MG63 (cell line): ENCODE data around the gene SGCA. TPM values are rescaled to one million over a fixed set of nuclear protein-coding genes. Genes with fewer than 3 reads are reported as not detected.

ENCODE experiments used
- DNase-seq: peaks from one replicate; pipeline ENCODE4 v3.0.0-alpha.2; 2020
- H3K27me3 ChIP-seq: fragments of 250-450 bp; sonication (Bioruptor Pico); 2 replicates; pipeline ENCODE4 v1.5.1; 2020; ENCODE audit warnings: mild to moderate bottlenecking, moderate library complexity
- H3K36me3 ChIP-seq: fragments of 250-450 bp; sonication (Bioruptor Pico); 2 replicates; pipeline ENCODE4 v1.5.1; 2020; ENCODE audit warnings: mild to moderate bottlenecking, moderate library complexity
- H3K4me3 ChIP-seq: fragments of 250-450 bp; sonication (Bioruptor Pico); 2 replicates; pipeline ENCODE4 v1.5.1; 2020; ENCODE audit warnings: mild to moderate bottlenecking, moderate library complexity
- H3K9me3 ChIP-seq: fragments of 250-450 bp; sonication (Bioruptor Pico); 2 replicates; pipeline ENCODE4 v1.5.1; 2020; ENCODE audit warnings: mild to moderate bottlenecking, moderate library complexity
- total RNA-seq: library from RNA; depleted of rRNA; stranded (reverse); fragments of >200 nt; shearing (Covaris generic); gene quantifications from 2 replicates; pipeline ENCODE4 v1.2.3, GENCODE V29; 2014; ENCODE audit warnings: low replicate concordance

Gene SGCA
- total RNA-seq, 1 experiment from 2014 or later, result 1.1 TPM

- Histone ChIP-seq H3K9me3 (no peaks in the 10 kb centered on the region), H3K27me3 (no peaks in the 10 kb centered on the region), H3K36me3 (no peaks in the 10 kb centered on the region), H3K4me3 (no peak overlapping the region)
- peak; percentile 58 for DNase-seq
Measured at GRCh38 chr17:50155115-50155819, 10.5 kb upstream of the SGCA start.

GRCh38 chr17:50157891-50158290 is 7.9 kb upstream of the SGCA start:
- Histone ChIP-seq H3K27me3 (no peaks in the 10 kb centered on the region), H3K36me3 (no peaks in the 10 kb centered on the region), H3K9me3 (no peaks in the 10 kb centered on the region), H3K4me3 (no peak overlapping the region)
- DNase-seq, result no peak

DNA sequence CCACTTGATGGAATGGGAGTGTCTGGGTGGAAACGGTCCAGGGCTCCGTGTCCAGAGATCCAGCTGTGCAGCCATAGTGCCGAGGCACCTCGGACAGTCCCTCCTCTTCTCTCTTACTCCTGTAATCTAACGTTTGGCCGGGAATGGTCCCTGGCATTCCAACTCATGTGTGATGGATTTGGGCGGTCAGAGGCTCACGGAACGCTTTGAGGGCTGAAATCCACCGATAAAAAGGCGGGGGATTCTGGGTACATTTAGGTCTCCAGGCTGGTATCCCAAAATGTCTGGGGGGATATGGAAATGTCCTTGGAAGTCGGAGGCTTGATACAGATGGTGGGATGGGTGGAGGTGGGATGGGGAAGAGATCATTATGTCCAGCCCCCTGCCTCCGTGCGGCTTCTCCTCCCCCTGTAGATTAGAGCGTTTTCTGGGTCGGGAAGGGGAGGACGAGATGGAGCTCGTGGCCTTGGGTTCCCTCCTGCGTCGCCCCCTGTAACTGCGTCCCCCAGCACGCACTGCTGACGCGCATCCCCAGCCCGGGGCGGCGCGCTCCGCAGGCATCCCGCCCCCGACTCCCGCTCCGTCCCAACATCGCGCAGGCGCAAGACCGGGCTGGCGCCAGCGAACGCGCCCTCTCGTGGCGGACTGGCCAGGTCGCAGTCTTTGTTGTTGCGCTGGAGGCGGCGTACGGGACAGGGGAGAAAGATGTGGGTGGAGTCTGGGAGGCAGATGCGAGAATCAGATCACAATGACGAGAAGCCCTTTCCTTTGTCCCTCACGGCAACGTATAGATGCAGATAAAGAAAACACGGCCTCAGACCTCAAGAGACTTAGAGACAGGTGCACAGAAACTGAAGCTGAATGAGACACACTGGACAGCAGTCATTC is 4.5 kb upstream of the SGCA start:
- no peaks in the 10 kb centered on the region for H3K27me3 ChIP-seq
- peak overlapping the region; percentile 55 for H3K4me3 ChIP-seq
- H3K9me3 ChIP-seq, result no peaks in the 10 kb centered on the region
- DNase-seq, result peak; percentile 90
- H3K36me3 ChIP-seq, result no peaks in the 10 kb centered on the region

DNA sequence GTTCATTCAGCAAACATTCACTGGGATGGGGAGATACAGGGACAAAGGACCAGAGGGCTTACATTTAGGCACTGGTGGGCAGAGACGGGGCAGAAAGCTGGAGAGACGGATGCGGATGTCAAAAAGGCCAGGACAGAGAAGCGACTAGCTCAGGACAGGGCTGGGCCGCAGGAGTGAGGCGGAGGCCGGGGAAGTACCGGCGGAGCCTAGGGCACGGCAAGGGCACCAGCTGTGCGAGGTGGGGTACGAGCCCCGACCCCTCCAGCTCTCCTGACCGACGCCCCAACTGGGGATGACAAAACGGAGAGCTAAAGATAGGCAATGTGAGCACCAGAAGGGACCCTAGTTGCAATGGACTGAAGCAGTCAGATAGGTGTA is 3.9 kb upstream of the SGCA start:
- no peak for DNase-seq
- no peaks in the 10 kb centered on the region for H3K9me3 ChIP-seq
- no peaks in the 10 kb centered on the region for H3K27me3 ChIP-seq
- H3K36me3 ChIP-seq, result no peaks in the 10 kb centered on the region
- H3K4me3 ChIP-seq, result peak overlapping the region; percentile 55

DNA sequence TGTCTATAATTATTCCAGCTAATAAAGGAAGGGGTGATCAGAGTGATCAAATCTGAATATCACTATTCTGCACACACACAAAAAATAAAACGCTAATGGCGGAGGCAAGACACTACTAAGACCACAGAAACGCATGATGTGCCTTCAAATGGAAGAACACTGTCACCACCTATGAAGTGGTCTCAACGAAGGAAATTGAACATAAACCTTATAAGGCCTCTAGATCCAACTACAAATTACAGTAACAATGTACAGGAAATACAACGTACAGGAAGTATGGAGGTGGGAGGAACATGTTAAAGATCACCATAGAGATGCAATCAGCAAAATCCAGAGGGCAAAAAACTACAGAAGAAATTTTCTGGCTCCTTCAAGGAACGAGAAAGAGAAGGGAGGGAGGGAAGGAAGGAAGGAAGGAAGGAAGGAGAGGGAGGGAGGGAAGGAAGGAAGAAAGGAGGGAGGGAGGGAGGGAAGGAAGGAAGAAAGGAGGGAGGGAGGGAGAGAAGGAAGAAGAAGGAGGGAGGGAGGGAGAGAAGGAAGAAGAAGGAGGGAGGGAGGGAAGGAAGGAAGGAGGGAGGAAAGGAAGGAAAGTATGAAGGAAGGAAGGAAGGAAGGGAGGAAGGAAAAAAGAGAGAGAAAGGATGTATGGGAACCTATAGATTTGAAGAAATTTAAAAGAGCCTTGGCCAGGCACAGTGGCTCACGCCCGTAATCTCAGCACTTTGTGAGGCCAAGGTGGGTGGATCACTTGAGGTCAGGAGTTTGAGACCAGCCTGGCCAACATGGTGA is 3.1 kb upstream of the SGCA start:
- Histone ChIP-seq H3K9me3 (no peaks in the 10 kb centered on the region), H3K27me3 (no peaks in the 10 kb centered on the region), H3K4me3 (no peak overlapping the region), H3K36me3 (no peaks in the 10 kb centered on the region)
- no peak for DNase-seq

DNA sequence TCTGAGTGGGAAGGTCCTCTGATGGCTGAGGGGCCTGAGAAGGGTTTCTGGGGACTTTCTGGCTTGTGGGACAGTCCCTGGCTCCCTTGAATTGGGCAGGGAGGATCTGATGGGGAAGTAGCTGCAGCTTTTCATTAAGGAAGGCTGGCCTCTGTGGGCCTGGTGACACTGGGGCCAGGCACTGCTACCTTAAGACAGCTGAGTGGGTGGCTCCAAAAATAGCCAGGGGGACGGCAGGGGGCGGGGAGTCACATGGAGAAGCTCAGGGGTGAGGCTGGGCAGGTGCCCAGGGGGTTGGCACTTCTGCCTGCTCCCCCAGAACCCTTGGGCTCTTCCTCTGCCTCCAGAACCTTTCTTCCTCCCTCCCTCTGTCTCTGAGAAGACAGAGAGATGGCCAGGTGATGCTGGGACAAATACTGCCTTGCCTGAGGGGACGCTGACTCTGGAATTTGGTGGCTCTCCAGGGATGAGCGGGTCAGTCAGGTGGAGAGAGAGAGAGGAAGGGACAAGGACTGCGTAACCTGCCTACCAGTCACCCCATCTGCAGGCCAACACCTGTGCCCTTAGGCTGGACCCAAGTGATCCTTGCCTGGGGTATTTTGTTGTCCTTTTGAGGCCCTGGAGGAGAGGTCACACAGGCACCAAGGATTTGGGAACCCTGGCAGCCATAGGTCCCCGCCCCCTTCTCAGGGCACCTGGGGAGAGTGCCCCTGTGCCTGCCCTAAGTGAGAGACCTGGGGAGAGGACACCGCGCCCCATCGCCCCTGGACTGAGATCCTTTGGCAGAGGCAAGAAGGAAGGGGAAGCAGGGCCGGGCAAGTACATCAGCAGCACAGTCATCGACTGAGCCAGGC is 1.7 kb upstream of the SGCA start:
- H3K36me3 ChIP-seq, result no peaks in the 10 kb centered on the region
- no peaks in the 10 kb centered on the region for H3K9me3 ChIP-seq
- H3K27me3 ChIP-seq, result no peaks in the 10 kb centered on the region
- no peak for DNase-seq
- no peak overlapping the region for H3K4me3 ChIP-seq

- Histone ChIP-seq H3K36me3 (no peaks in the 10 kb centered on the region), H3K9me3 (no peaks in the 10 kb centered on the region), H3K4me3 (no peak overlapping the region), H3K27me3 (no peaks in the 10 kb centered on the region)
- no peak for DNase-seq
Measured at GRCh38 chr17:50164697-50164988, 1.2 kb upstream of the SGCA start.

DNA sequence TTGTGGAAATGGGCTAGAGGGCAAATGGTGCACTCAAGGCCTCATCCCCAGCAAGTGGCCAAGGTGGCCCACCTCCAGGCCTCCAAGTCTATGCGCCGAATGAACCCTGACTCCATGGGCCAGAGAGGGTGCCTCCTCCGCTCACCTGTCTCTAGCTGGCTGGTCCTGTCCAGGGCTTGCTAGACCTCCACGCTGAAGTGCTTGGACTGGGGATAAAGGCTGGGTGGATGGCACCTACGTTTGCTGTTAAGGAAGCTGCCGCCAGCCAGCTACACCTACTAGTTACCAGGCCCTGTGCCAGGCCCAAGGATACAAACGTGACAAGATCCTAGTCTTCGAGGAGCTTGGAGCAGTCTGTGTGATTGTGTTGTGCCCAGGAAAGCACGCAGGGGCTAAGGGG is 739 bp upstream of the SGCA start:
- Histone ChIP-seq H3K27me3 (no peaks in the 10 kb centered on the region), H3K9me3 (no peaks in the 10 kb centered on the region), H3K4me3 (no peak overlapping the region), H3K36me3 (no peaks in the 10 kb centered on the region)
- no peak for DNase-seq

DNA sequence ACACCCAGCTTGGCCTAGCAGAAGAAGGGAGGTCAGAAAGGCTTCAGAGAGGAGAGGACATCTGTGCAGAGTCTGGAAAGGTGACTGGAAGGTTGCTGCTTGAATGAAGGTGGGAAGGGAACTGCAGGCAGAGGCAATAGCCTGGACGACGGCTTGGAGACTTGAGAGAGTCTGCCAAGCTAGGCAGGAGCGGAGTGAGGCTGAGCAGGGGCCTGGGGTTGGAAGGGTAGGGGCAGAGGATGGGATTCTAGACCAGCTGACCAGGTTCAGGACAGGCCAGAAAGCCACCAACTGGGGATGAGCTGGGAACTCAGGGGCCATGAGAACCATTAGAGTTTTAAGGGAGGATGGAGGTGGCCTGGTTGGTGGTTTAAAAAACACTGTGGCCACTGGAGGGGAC is 339 bp upstream of the SGCA start:
- DNase-seq, result no peak

DNA sequence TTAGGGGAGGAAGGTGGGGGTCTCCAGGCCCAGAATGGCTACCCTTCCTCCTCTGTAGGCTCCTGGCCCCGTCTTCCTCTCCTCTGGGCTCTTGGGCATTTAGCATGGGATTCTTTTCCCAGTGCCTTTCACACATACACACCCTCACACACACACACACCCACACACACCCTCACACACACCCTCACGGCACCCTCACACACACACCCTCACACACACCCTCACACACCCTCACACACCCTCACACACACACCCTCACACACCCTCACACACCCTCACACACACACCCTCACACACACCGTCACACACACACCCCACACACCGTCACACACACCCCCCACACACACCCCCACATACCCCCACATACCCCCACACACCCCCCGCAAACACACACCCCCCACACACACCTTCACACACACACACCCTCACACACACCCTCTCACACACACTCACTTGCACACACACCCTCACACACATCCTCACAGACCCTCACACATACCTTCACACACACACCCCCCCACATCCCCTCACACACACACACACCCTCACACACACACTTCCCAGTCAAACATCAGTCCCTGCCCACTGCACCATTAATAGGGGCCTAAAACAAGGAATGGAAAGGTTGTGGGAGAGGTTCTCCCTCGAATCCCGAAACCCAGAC is 845 bp downstream of the SGCA start:
- no peak overlapping the region for H3K4me3 ChIP-seq
- H3K27me3 ChIP-seq, result no peaks in the 10 kb centered on the region
- no peaks in the 10 kb centered on the region for H3K36me3 ChIP-seq
- no peaks in the 10 kb centered on the region for H3K9me3 ChIP-seq
- DNase-seq, result no peak

More for the DNA sequence above, 339 bp upstream of the SGCA start:
- H3K4me3 ChIP-seq, result no peak overlapping the region
- no peaks in the 10 kb centered on the region for H3K9me3 ChIP-seq
- H3K36me3 ChIP-seq, result no peaks in the 10 kb centered on the region
- no peaks in the 10 kb centered on the region for H3K27me3 ChIP-seq

- no peak for DNase-seq
Measured at GRCh38 chr17:50167371-50167770, 1.6 kb downstream of the SGCA start.

GRCh38 chr17:50168319-50168718 is 2.5 kb downstream of the SGCA start:
- H3K27me3 ChIP-seq, result no peaks in the 10 kb centered on the region
- H3K9me3 ChIP-seq, result no peaks in the 10 kb centered on the region
- DNase-seq, result no peak
- no peaks in the 10 kb centered on the region for H3K36me3 ChIP-seq
- no peak overlapping the region for H3K4me3 ChIP-seq

More at GRCh38 chr17:50167371-50167770, 1.6 kb downstream of the SGCA start:
- H3K36me3 ChIP-seq, result no peaks in the 10 kb centered on the region
- H3K9me3 ChIP-seq, result no peaks in the 10 kb centered on the region
- no peak overlapping the region for H3K4me3 ChIP-seq
- no peaks in the 10 kb centered on the region for H3K27me3 ChIP-seq

- Histone ChIP-seq H3K36me3 (no peaks in the 10 kb centered on the region), H3K27me3 (no peaks in the 10 kb centered on the region), H3K4me3 (no peak overlapping the region), H3K9me3 (no peaks in the 10 kb centered on the region)
- peak; percentile 62 for DNase-seq
Measured at GRCh38 chr17:50169121-50169764, 3.4 kb downstream of the SGCA start.

DNA sequence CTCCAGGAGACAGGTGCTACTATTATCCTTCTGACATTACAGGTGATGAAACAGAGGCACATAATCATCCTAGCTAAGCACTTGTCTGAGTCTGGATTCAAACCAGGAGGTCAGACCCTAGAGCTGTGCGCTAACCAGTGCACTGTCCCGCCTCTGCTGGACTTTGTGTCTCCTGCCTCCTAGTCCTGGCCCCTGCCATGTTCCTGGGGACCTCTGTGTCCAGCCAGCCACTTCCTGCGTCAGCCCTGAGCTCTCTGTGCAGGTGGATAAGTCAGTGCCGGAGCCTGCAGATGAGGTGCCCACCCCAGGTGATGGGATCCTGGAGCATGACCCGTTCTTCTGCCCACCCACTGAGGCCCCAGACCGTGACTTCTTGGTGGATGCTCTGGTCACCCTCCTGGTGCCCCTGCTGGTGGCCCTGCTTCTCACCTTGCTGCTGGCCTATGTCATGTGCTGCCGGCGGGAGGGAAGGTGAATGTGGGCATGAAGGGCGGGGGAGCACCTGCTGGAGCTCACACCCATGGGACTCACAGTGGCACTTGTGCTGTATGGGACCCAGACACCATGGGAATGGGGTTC is 4.2 kb downstream of the SGCA start:
- DNase-seq, result no peak
- Histone ChIP-seq H3K4me3 (no peak overlapping the region), H3K27me3 (no peaks in the 10 kb centered on the region), H3K36me3 (no peaks in the 10 kb centered on the region), H3K9me3 (no peaks in the 10 kb centered on the region)

DNA sequence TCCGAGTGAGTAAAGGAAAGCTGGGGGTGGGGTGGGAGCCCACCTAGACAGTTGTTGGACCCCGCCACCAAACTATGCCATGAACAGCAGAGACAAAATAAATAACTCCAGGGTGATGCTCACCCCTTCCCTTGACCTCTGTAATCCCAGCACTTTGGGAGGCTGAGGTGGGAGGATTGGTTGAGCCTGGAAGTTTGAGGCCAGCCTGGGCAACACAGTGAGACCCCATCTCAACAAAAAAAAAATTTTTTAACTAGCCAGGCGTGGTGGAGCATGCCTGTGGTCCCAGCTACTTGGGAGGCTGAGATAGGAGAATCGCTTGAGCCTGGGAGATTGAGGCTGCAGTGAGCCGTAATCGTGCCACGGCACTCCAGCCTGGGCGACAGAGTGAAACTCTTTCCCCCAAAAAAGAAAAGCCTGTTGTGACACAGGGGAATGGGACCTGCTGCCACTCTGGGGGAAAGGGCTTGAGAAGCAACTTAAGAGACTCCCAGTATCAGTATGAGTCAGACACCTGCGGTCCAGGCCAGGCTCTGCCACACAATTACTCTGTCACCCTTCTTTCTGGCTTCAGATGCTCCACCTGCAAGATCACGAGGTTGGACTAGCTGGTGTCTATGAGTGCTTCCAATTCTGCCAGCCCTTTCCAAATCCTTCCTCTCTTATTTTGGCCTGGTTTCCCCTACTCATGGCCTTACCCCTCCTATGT is 5.0 kb downstream of the SGCA start:
- H3K27me3 ChIP-seq, result no peaks in the 10 kb centered on the region
- H3K4me3 ChIP-seq, result no peak overlapping the region
- H3K9me3 ChIP-seq, result no peaks in the 10 kb centered on the region
- H3K36me3 ChIP-seq, result no peaks in the 10 kb centered on the region
- no peak for DNase-seq
